Measurements from ENCODE around the gene SERPINE1. TPM values are rescaled to one million over a fixed set of nuclear protein-coding genes. Genes with fewer than 3 reads are reported as not detected.

The SERPINE1 gene
- total and polyA plus RNA-seq, 2 of the 13 experiments (the other 11 are each of a cell fraction or from before 2014, with no cell fraction given): 21.2 to 1,576 TPM

GRCh38 chr7:101122933-101123702 lies 3.8 kb upstream of the SERPINE1 start (continued):
- TF ChIP-seq LRRFIP1 (CRISPR knock-in tag; conservative IDR thresholded peaks at IDR 0.05) (no peak), ZNF703 (CRISPR knock-in tag; IDR thresholded peaks at IDR 0.05; ENCODE audit: borderline replicate concordance) (no peak; the same call in 1 of the 2 replicates), PRMT3 (CRISPR knock-in tag; IDR thresholded peaks at IDR 0.05; ENCODE audit: borderline replicate concordance, low read depth) (no peak), KDM1A (CRISPR knock-in tag; IDR thresholded peaks at IDR 0.05) (peak; percentile 19; the same call in 1 of the 2 replicates), ZSCAN9 (CRISPR knock-in tag; IDR thresholded peaks at IDR 0.05; ENCODE audit: borderline replicate concordance) (0 out of 2 replicates have a peak, but pooled peaks have one; percentile 31), ZNF772 (CRISPR knock-in tag; IDR thresholded peaks at IDR 0.05) (0 out of 2 replicates have a peak, but pooled peaks have one; percentile 40), HDAC1 (CRISPR knock-in tag; IDR thresholded peaks at IDR 0.05) (peak; percentile 72), PATZ1 (CRISPR knock-in tag; IDR thresholded peaks at IDR 0.05) (peak; percentile 77), SP1 (IDR thresholded peaks at IDR 0.05) (no peak), SP1 (CRISPR knock-in tag; IDR thresholded peaks at IDR 0.05) (no peak), TBX2 (CRISPR knock-in tag; IDR thresholded peaks at IDR 0.05; ENCODE audit: borderline replicate concordance) (peak; percentile 59), CAMTA2 (CRISPR knock-in tag; IDR thresholded peaks at IDR 0.05; ENCODE audit: borderline replicate concordance) (no peak), ZNF362 (CRISPR knock-in tag; IDR thresholded peaks at IDR 0.05; ENCODE audit: borderline replicate concordance) (peak; percentile 87), KLF6 (CRISPR knock-in tag; IDR thresholded peaks at IDR 0.05) (peak; percentile 36; the same call in 1 of the 2 replicates), FOSL2 (CRISPR knock-in tag; IDR thresholded peaks at IDR 0.05) (peak; percentile 78), ZNF317 (CRISPR knock-in tag; IDR thresholded peaks at IDR 0.05) (peak; percentile 21; the same call in 1 of the 2 replicates), HOXA3 (CRISPR knock-in tag; IDR thresholded peaks at IDR 0.05) (peak; percentile 73; the same call in 1 of the 2 replicates), NR2F1 (CRISPR knock-in tag; IDR thresholded peaks at IDR 0.05) (0 out of 4 replicates have a peak, but pooled peaks of 1 of the 2 experiments have one; percentile 10), ZNF331 (CRISPR knock-in tag; IDR thresholded peaks at IDR 0.05) (peak; percentile 57; the same call in 1 of the 2 replicates), ETV5 (CRISPR knock-in tag; IDR thresholded peaks at IDR 0.05; ENCODE audit: borderline replicate concordance) (peak; percentile 69; the same call in 1 of the 2 replicates), IRF9 (CRISPR knock-in tag; IDR thresholded peaks at IDR 0.05; ENCODE audit: borderline replicate concordance) (no peak), SKI (IDR thresholded peaks at IDR 0.05; ENCODE audit: partially characterized antibody) (peak; percentile 55)

Measured in HepG2 (cell line).